NCI-H2196 (cell line): ENCODE measurements around the gene SCAMP3.

Experiments used
- DNase-seq: peaks from one replicate; lab custom pipeline; 2025; ENCODE audit not compliant: unreplicated experiment; lab: John Stamatoyannopoulos, UW

SCAMP3 gene

DNA sequence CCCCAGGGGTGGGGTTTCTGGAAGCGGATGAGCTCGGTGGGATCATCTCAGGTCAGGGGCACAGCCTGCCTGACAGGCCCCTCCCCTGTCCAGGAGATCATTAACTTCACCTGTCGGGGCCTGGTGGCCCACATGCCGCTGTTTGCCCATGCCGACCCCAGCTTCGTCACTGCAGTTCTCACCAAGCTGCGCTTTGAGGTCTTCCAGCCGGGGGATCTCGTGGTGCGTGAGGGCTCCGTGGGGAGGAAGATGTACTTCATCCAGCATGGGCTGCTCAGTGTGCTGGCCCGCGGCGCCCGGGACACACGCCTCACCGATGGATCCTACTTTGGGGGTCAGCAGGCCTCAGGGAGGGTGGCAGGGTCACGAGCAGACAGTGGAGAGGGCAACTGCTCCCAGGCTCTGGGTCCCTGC is 23.5 kb upstream of the SCAMP3 start:
- DNase-seq: no peak

- no peak for DNase-seq
Observed at GRCh38 chr1:155285063-155285462, 22.9 kb upstream of the SCAMP3 start.

- DNase-seq: no peak
Observed at GRCh38 chr1:155284476-155284875, 22.3 kb upstream of the SCAMP3 start.

DNA sequence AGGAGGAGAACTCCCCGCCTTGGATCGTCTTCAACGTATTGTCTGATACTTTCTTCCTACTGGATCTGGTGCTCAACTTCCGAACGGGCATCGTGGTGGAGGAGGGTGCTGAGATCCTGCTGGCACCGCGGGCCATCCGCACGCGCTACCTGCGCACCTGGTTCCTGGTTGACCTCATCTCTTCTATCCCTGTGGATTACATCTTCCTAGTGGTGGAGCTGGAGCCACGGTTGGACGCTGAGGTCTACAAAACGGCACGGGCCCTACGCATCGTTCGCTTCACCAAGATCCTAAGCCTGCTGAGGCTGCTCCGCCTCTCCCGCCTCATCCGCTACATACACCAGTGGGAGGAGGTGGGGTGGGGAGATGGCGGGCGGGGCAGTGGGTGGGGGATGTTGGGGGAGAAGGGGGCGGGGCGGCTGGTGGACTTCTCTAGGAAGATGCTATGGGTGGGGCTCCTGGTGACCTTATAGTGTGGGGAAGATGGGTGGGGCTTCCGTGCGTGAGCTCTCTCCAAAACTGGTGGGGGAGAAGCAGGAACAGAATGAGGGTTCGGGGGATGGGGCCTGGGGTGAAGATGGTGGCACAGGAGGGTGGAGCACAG is 20.4 kb upstream of the SCAMP3 start:
- no peak for DNase-seq

DNA sequence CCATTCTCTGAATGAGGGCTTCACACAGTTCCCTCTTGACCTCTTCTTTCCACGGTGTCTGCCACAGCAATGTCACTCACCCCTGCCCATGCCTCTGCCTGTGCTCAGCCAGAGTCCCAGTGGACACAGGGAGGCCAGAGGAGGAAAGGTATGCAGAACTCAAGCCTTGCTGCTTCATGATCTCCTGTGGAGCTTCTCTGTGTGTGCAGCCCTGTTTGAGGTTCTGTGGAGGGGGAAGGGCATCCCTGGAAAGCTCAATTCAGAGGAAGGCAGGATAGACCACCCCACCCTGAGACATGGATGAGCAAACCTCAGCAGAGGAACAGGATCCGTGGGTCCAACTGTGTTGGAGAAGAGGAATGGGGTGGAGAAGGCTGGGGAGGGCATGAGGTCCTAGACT is 17.1 kb upstream of the SCAMP3 start:
- DNase-seq: no peak

DNA sequence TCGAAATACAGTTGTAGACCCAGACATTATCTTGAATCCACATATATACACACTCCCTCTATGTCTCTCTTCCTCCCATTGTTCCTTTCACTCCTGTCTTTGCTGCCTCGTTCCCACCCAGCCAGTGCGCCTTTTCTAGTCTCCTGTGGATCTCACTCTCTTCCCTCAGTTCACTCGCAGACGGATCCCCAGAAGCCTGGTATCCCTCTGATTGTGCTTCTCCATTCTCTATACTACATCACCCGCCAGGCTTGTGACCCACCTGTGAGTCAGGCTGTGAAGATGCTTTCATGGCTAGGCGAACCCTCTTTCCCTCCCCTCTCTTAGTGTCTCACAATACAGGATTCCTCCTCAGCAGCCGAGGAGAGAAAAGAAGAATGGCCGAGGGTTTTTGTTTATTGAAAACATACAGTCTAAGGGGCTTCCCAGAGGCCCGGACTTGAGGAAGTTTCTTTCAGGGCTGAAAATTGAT is 16.6 kb upstream of the SCAMP3 start:
- no peak for DNase-seq

DNA sequence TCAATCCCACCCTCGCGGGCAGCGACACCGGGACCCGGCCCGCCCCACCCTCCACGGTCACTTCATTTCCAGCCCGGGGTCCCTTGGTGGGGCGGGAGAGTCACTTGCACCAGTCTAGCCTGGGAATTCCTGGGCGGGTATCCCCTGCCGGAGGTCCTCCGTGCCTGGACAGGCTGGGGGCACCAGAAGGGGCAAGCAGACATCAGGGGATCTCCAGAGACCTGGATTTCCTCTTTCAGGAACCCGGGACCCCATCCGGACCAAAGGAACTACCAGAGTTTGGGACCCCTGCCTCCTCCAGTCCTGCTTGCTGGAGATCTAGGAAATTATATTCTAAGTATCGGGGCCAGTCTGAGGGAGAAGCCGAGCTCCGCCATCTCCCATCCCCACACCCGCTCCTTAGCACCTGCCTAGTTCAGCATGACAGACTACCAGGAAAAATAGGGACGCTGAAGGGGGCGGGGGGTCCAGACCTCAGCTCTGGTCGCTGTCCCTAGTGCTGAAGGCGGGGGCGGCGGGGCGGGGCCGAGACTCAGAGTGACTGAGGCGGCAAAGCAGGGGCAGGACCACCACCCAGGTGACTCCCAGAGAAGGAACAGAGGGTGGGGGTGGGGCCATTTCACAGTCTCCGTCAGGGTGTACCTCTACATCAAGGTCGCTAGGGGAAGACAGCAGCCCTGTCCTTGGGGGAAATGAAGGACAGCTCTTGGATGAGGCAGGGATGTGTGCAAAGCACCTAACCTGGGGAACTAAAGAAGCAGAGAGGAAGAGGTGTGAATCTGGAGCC is 15.9 kb upstream of the SCAMP3 start:
- peak; percentile 62 for DNase-seq

DNA sequence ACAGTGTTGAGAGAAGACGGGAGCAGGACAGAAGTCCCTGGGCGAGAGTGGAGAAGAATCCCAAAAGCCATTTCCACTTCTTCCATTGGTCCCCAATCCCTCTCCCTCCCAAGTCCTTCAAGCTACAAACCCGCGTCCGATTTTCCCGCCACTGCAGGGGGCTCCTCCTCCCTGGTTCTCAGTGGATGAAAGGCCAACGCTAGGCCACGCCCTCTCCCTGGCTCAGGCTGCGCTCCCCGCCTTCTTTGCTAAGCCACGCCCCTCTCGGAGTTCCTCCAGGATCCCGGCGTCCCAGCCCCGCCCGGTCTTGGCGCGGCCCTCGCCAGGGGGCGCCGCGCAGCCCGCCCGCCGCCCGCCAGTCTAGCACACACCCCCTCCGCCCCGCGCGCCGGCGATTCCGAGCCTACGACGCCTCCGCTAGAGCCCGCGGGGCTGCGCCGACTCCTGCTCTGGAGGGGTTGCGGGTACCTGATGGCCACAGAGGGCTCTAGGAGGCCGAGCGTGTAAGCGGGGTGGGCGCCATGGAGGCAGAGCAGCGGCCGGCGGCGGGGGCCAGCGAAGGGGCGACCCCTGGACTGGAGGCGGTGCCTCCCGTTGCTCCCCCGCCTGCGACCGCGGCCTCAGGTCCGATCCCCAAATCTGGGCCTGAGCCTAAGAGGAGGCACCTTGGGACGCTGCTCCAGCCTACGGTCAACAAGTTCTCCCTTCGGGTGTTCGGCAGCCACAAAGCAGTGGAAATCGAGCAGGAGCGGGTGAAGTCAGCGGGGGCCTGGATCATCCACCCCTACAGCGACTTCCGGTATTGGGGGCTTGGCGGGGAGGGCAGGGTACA is 15.1 kb upstream of the SCAMP3 start, which contains the start of gene HCN3:
Gene HCN3, plus strand, starts transcription at position 394 of the 832 bp plus-strand sequence. Its CDS starts 128 bp downstream, at position 522.
- DNase-seq: peak; percentile 98

GRCh38 chr1:155273343-155274245 is 11.4 kb upstream of the SCAMP3 start, which contains the start of gene CLK2:
TSS of gene CLK2 (minus strand) at chr1:155273504. CDS start at chr1:155270977, 2,527 bp downstream.
- peak; percentile 96 for DNase-seq

DNA sequence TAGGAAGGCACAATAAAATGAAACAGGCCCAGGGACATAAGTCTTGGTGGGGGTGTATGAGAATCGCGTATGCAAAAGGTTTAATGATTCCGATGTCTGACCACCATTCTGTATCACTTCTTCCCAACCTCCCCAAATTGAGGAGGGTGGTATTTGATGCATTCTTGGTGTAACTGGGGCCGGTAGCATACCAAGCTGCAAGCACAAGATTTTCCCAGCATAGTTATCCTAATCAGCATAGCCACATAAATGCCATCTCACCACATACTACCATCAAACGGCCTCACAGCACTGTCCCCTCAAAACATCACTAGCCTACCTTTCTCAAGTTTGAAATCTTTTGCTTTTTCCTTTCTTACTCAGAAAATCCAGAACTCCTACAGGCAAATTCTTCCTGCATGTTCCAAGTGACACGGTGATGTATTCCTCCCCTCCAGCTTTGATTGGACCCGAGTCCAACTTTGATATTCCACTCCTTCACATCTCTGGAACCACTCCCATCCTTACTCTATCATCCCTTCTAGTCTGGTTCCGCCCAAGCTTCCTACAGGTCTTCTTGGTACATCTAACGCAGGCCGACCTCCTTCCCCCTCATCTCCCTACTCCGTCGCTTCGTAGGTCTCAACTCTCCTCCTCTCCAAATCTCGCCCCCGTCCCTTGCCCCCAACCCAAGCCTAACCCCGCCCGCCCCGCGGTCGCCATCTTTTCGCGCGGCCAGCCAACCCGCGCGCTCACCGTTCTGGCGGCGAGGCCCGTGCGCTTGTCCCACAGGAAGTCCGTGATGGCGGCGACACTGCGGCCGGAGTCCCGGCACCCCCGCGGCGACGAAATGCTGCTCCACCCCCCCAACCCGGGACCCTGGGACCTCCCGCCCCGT is 10.5 kb upstream of the SCAMP3 start:
- DNase-seq: peak; percentile 68

GRCh38 chr1:155269381-155269780 is 7.2 kb upstream of the SCAMP3 start:
- no peak for DNase-seq

DNA sequence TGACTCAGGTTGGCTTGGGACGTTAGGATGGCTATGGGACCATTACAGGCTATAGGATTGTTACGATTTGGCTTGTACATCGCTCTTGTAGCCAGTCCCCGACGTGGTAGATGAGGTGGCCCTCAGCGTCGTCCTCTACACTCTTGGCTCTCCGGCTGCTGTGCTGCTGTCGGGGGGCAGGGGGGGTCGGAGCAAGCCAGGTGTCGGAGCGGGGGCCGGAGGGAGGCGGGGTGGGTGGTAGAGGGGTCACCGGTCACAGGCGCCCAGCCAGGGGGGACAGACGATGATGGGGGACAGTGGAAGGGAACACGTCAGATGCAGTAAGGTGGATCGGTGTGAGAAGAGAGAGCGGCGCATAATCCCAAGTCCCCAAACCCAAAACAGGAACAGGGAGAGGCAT is 6.5 kb upstream of the SCAMP3 start:
- DNase-seq: no peak

DNA sequence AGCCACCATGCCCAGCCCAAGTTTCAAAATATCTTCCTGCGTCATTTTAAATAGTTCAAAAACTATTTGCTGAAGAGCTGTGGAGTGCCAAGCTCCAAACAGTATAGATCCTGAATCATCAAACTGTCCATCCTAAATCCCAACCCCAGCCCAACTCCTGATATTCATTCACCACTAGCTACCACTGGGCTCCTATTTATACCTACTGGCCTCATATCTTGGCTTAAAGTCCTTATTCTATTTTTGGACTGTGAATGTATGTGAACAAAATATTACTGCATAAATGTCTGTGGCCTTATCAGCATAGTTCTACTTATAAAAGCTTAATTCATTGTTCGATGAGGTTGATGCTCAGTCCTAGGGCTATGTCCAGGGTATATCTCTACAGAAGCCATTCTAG is 5.2 kb upstream of the SCAMP3 start:
- DNase-seq: no peak

GRCh38 chr1:155266553-155266952 is 4.4 kb upstream of the SCAMP3 start:
- no peak for DNase-seq

GRCh38 chr1:155263067-155263466 is 907 bp upstream of the SCAMP3 start:
- no peak for DNase-seq

GRCh38 chr1:155261493-155261851 is 688 bp downstream of the SCAMP3 start:
- DNase-seq: no peak

GRCh38 chr1:155260276-155260675 is 1.9 kb downstream of the SCAMP3 start:
- DNase-seq: no peak

DNA sequence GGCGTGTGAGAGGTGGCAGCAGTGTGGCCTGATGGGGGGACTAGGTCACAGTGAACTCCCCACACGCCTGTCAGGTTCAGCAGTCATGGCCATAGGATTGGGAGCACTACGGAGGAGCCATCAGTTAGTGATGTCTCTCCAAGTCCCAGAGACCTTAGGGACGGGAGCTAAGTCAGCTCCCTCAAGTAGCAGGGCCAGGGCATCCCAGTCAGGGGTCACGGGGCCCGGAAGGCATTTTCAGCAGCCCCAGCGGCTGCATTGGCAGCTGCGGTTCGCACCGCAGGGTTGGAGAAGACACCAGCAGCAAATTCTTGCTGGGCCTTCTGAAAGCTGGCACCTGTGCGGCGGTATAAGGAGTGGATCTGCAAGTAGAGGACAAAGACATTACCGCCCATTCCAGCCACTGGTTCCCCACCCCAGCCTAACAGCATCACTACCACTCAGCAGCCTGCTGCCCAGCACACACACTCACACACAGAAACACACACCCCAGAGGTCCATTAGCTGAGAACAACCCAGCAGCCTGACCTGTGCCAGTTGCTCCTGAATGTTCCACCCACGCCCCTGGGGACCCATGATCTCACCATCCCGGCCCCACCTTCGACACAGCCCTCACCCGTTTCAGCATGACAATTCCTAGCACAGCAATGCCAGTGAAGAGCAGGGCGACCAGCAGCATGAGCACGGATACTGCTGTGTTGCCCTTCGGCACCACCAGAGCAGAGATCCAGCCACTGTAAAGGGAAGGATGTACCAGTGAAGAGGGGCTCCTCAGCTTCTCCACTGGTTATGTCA is 5.9 kb downstream of the SCAMP3 start:
- DNase-seq: no peak
